CD4-positive, alpha-beta T cell treated with Interleukin-15 for 1 hour (primary cell): Measurements from ENCODE around the gene GLDC.
A peak's percentile ranks its signal among the peaks of the same experiment; 100 is the strongest.
"Not testable (repeated sequence)": the region's sequence is repeated elsewhere in the genome, so short reads cannot be mapped to it uniquely, and the experiment has no call there.

ENCODE experiments used
- DNase-seq: peaks from one replicate; pipeline ENCODE4 v3.0.0-alpha.2; 2020

Gene GLDC

DNA sequence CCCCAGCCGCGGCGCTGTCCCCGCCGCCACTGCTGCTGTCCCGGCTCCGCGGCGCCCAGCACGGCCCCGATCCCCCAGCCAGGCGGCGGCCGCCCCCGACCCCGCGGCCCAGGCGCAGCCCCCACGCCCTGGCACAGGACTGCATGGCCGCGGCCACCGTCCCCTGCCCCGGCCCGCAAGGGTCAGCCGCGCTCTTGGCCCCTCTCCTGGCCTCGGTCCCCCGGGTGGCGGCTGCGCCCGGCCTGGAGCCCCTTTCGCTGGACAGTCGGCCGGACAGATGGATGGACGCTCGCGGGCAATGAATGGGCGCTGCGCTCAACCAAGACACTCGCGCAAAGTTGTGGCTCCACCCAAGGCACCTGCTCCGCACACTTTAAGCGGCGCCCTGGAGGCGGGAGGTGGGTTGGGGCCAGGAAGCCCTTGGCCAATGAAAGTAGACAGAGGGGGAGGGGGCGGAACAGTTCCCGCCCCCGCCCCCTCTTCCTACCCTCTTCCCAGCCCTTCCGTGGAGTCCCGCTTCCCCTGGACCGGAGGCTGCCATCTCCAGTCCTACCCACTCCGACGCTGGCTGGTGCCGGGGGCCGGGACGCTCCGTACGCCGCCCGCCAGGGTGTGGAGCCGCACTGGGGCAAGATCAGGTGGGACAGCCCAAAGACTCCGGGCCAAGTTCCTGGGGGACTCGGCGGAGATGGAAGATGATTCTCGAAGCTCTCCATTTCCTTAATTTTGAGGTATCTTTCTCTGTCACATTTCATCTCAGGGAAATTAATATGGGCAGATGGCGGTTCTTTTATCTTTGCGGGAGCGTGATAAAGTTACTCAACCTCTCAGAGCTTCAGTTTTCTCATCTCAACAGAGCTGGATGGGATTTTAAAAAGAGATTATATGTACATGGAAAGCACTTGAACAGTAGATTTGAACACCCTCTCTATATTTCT is at the start of gene GLDC:
Gene GLDC, minus strand, starts transcription at position 375 of the 938 bp plus-strand sequence. Its CDS starts 230 bp downstream, at position 145.
- peak; percentile 38 for DNase-seq

DNA sequence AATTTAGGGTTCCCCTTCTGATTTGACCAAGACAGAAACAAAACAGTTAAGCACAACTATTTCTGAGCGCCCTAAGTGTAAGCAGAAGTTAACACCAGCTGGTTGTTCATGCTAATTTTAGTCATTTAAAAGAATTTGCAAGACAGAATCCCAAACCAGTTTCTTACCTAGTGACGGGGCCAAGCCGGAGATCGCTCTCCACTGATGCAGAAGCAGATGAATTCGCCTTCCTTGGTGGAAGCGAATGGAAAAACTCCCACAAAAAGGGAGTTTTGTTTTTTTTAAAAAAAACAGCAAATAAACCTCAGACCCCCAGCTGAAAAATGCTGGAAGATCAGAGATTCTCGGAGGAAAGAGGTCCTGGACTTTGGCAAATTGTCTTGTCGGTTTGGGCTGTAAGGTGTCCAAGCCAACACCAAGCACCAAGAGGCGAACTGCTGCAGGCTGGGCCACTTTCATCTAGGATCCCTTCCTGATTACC is 47.4 kb upstream of the GLDC start:
- DNase-seq, result no peak

DNA sequence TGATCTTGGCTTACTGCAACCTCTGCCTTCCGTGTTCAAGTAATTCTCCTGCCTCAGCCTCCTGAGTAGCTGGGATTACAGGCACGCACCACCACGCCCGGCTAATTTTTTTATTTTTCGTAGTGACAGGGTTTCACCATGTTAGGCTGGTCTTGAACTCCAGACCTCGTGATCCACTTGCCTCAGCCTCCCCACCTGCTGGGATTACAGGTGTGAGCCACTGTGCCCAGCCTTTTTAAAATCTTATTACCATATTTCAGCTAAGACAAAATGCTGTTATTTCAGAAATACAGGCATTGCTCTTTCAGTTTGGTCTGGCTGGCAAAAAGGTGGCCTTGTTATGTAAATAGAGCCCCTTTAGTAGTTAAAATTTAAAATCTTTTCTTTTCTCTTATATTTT is 46.9 kb upstream of the GLDC start:
- DNase-seq, result no peak

DNA sequence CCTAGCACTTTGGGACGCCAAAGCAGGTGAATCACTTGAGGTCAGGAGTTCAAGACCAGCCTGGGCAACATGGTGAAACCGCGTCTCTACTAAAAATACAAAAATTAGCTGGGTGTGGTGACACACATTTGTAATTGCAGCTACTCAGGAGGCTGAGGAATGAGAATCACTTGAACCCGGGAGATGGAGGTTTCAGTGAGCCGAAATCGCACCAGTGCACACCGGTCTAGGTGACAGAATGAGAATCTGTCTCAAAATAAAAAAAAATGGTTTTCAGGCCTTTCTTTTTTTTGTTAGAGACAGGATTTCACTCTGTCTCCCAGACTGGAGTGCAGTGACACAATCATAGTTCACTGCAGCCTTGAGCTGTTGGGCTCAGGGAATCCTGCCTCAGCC is 45.1 kb upstream of the GLDC start:
- not testable (repeated sequence) for DNase-seq

DNA sequence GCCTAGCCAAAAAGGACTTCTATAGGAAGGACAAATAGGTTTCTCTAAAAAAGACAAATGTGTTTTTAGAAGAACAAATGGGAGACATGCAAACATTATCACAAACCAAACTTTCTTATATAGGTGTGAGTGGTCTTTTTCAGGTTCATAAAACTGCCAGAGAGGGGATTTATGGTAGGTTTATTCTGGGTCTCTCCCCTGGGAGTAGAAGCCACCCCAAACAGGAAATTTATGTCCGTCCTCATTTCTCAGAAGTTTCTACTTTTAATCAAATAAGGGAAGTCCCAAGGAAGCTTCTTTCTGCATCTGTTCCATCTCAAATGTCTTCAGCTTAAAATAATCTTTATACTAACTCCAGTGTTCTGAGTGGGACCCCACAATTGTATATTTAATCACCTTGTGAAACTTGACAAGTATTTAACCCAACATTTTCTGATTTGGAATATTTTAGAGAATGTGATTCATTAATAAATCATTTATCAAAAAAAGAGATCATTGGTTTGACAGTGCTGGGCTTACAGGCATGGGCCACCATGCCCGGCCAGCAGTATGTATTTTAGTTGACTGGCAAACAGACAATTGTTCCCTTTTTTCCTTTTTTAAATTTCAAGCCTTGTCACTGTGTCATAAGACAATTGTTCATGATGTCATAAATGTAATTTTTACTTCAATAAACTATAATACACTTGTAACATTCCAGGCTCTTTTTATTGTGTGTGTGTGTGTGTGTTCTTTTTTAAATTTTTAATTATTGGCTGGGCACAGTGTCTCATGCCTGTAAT is 44.6 kb upstream of the GLDC start:
- DNase-seq, result no peak

DNA sequence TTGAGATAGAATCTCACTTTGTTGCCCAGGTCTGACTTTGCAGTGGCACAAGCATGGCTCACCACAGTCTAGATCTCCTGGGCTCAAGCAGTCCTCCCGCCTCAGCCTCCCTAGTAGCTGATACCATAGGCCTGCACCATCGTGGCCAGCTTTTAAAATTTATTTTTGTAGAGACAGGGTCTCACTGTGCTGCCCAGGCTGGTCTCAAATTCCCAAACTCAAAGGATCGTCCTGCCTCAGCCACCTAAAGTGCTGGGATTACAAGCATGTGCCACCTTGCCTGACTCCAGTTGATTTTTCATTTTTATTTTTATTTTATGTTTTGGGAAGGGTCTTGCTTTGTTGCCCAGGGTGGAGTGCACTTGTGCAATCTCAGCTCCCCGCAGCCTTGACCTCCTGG is 41.7 kb upstream of the GLDC start:
- no peak for DNase-seq

DNA sequence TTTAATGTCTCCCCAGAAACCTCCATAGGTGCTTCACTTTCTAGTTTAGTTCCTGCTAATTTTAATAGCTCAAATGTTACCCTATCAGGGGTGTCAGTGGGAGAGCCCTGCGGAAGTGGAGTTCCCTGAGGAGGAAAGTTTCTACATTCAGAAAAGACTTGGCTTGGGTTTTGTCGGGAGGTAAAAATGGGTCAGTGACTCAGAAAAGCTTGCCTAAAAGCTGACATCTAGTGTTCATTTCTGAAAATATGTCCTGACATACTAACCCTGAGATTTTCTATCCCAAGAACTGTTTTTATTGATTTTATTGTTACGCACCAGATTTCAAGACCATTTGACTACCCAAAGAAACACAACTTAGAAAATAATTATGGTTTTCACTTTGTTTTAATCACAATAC is 40.9 kb upstream of the GLDC start:
- no peak for DNase-seq

DNA sequence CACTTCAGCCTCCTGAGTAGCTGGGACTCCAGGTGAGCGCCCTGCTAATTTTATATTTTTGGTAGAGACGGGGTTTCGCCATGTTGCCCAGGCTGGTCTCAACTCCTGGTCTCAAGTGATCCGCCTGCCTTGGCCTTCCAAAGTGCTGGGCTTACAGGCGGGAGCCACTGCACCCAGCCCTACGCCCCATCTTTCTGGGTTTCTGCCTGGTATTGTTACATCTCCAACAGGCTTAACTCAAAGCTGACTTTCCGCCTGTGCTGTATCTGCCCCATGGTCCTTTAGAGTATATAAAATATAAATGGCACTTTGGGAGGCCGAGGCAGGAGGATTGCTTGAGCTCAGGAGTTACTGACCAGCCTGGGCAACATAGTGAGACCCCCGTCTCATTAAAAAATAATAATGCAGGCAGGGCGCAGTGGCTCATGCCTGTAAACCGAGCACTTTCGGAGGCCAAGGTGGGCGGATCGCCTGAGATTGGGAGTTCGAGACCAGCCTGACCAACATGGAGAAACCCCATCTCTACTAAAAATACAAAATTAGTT is 36.5 kb upstream of the GLDC start:
- DNase-seq, result no peak

DNA sequence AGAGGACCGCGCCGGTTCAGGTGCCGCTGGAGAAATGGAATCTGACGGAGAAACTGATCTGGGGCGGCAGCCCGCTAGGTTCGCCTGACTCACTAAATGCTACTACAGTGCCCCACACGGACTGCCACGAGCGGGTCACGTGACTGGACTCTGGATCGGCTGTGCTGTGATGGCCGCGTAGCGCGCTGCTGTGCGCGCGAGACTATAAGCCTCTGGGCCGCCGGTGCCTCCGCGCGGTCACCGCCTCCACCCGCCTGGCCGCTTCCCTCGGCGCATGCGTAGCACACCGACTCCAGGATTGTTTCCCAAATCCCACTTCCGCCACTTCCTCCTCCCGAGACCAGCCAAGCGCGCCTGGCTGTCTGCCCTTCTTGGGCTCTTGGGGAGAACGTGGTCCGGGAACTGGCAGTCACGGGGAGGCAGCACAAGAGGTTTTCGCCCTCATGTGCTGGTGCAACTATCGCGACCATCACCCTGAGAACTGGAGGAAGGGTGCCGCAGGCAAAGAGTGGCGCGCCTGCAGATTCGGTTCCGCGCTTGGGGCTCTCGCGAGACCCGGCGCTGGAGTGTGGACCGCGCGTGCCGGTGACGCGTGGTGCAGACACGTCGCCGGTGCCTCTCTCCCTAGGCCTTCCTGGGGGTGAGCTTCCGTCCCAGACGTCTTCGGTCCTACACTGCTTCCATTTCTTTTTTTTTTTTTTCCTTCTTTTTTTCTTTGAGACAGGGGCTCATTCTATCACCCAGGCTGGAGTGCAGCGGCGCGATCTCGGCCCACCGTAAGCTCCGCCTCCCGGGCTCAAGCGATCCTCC is 35.8 kb upstream of the GLDC start:
- DNase-seq, result peak; percentile 95

DNA sequence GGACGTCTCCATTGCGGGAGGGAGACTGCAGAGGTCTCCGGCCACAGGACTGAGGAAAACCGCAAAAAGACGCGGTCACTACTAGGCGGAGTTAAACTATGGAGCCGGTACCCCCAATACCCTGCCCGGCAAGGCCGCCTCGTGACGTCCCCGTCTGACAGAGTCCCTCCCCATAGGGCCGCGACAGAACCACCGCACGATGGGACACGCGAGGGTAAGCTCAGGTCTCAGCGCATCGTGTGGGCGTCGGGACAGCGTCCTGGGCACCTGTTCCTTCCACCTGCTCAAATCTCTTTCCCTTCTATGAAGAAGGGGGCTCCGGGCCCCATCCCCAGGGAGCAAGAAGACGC is 35.2 kb upstream of the GLDC start:
- DNase-seq, result peak; percentile 76

DNA sequence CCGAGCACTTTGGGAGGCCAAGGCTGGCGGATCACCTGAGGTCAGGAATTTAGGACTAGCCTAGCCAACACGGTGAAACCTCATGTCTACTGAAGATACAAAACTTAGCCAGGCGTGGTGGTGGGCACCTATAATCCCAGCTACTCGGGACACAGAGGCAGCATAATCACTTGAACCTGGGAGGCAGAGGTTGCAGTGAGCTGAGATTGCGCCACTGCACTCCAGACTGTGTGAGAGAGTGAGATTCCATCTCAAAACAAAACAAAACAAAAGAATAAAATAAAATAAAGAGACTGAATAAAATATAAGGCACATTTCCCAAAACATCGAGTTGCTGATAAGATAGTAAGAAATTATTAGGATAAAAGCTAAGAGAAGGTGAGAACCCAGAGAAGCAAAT is 32.3 kb upstream of the GLDC start:
- DNase-seq, result no peak

DNA sequence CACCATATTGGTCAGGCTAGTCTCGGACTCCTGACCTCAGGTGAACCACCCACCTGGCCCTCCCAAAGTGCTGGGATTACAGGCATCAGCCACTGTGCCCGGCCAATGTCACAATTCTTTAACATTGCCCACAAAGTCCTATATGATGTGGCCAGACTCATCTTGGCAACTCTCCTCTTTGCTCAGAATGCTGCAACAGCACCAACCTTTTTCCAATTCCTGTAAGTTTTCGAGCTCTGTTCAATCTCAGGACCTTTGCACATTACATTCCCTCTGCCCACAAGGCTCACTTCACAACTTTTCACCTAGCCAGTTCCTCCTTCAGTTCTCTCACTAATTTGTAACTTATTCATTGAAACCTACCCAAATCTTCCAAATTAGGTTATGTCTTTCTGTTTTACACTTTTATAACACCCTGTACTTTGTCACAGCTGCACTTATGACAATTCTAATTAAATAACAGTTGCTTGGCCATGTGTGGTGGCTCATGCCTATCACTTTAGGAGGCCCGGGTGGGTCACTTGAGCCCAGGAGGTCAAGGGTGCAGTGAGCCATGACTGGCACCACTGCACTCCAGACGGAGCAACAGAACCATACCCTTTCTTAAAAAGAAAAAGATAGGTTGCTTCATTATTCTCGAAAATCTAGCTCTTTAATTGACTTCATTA is 30.9 kb upstream of the GLDC start:
- no peak for DNase-seq

DNA sequence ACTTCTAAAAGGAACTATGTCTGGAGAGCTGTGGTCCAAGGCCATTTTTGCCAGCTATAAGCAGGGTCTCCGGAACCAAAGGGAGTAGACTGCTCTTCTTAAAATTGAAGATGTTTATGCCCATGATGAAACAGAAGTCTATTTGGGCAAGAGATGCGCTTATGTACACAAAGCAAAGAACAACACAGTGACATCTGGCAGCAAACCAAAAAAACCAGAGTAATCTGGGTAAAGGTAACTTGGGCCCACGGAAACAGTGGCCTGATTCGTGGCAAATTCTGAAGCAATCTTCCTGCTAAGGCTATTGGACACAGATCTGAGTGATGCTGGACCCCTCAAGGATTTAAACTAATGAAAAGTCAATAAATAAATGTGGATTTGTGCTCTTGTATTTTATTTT is 29.7 kb upstream of the GLDC start:
- DNase-seq, result no peak

DNA sequence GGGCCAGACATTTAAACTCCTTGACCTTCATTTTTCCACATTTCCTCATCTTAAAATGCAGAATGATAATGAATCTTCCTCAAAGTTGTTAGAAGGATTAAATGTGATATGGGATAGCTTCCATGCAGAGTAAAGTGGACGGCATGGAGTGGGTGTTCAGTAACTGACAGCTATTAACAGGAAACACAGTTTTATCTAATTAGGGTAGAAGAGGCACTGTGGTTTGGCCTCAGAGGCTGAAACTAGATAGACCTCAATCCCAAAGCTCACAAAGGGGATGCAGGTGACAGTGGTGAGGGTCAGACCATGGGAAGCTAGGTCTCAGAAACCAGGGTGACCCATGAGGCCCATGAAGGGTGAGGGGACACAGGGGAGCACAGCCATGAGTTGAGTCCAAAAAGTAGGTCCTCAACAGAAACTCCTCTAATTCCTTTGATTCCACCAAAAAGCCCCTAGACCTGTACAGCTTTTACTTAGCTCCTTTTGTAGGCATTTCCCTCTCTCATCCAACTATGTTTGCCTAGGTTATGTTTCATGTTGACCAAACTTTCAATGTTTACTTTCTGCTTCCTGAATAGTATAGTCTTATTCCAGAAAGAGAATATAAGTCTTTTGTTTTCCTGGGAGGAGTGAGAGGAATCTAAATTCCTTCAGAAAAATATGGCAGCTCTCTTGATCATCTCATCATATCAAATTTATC is 27.9 kb upstream of the GLDC start:
- DNase-seq, result no peak

DNA sequence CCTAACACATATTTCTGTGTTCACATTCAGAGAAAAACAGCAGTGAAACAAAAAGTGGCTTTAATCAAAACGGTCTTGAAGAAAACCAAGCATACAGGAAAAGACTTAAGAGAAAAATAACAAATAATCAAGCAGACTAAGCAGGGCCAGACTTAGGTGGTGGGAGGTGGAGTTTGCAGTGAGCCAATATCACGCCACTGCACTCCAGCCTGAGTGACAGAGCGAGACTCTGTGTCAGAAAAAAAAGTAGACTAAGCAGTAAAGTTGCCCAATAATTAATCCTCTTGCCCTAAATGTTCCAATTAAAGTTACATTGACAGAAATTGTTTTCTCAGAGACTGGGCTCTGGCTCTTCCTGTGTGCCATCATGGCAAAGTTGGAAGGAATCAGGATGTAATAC is 26.6 kb upstream of the GLDC start:
- no peak for DNase-seq

DNA sequence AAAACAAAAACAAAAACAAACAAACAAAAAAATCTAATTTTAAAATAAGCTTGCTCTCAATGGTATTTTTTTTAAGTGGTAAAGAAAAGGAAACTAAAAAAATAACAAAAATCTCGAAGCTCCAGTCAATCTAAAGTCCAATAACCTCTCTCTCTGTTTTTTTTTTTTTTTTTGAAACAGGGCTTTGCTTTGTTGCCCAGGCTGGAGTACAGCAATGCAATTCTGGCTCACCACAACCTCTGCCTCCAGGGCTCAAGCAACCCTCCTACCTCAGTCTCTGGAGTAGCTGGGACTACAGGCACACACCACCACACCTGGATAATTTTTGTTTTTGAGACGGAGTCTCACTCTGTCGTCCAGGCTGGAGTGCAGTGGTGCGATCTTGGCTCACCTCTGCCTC is 25.9 kb upstream of the GLDC start:
- no peak for DNase-seq

DNA sequence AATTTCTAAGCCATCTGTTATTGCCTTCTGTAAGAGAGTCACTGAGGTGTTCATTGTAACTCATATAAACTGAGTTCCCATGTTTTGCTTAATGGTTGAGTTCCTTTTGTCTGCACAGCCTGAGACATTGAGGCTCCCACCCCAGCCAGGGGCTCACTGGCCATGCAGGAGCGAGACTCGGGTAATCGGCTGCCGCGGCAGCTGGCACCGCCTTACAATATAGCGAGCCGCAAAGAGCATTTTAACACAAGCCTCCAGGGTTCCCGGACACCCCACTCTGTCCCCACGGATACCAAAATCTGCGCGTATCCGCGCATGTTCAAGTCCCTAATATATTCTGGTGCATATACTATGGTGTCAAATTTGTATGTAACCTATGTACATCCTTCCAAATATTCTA is 24.4 kb upstream of the GLDC start:
- no peak for DNase-seq

DNA sequence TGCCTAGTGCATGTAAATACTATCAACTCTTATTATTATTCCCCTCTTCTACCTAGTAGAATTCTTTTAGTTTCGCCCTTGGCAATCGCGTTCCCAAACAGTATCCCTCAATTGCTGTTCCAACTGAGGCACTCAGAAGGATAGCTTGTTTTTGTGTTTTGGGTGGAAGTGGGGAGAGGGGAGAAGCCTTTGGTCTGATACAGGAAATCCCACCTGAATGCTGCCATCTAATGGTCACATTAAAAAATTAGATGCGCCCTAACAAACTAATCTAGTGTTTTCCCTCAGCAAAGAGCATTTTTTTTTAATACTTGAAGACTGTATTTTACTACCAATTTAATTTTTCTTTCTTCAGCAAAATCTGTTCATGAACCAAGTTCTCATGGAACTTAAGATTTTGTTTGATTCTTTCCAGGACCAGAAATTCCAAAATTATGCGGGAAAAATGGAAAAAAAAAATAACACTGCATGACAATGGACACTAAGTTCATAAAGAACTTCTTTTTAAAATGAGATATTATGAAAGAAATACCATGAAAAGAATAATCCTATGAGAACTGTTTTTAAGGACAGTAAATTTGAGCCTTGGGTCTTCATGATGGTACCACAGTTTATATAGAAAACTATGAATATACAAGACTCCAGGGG is 22.2 kb upstream of the GLDC start:
- no peak for DNase-seq

DNA sequence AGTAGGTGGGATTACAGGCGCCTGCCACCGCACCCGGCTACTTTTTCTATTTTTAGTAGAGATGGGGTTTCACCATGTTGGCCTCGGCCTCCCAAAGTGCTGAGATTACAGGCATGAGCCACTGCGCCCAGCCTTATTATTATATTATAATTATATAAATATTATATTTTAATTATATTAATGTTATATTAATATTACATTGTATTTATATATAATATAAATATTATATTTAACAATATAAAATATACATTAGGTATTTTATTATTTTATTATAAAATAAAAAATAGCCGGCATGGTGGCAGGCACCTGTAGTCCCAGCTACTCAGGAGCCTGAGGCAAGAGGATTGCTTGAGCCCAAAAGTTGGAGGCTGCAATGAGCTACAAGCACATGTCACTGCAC is 21.6 kb upstream of the GLDC start:
- DNase-seq, result no peak

DNA sequence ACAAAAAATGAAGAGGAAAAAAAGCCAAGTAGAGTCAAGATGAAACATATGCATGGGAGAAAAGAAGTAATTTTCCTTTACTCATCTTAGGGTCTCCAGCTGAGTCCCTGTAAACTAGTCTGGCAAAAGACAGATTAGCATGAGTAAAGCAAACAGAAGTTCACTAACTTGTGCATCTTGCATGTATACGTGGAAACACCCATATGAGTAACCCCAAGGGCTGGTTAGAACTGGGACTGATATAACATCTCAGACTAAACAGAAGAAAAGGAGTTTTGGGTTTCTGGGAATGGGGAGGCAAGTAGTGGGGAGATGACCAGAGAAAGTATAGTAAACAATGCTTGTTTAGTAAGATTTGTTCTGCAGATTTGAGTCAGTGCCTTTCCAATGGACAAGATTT is 20.1 kb upstream of the GLDC start:
- no peak for DNase-seq

DNA sequence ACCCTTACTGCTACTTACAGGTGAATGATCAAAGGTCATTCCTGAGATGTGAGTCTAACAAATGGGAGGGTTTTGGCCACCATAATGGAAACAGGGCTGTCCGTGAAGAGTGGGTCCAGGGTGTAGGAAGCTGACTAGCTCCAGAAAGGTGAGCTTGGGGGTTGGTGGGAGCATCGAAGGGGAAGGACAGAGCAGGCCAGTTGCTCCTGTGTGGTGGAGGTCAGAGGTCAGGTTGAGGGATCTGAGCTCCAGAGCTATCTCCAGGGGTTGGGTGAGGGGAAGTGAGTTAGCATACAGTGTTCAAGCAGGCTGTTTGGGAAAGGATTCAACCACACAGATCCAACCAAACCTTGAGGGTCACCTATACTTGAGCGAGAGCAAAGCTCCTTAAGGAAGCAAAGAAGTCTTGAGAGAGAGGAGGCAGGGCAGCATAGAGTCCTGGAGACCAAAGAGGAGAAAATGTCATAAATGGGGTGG is 18.7 kb upstream of the GLDC start:
- no peak for DNase-seq
